ENCODE data around the gene TMEM200B.

DNA sequence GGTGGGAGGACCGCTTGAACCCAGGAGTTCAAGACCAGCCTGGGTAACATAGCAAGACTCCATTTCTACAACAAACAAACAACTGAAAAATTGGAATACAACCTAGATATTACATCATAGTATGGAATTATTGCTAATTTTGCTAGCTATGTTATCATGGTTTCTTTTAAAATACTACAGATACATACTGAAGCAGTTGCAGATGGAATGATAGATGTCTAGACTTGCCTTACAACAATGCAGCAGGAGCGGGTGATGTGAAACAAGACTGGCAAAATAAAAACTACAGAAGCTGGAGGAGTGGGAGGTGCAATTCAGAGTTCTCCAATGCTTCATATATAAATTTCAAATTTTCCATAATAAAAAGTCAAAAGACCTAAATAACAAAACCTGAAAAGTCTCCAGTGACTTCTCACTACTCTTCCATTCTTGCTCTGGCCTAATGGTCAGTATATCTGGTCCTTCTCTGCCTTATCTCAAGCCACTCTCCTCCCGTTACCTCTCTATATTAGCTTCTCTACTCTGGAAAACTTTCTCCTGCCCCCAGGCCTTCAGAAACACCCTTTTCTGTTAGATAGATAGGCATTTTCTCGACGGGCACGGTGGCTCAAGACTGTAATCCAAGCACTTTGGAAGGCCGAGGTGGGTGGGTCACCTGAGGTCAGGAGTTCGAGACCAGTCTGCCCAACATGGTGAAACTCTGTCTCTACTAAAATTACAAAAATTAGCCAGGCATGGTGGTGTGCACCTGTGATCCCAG lies 28.5 kb upstream of the TMEM200B start:
- TF ChIP-seq RFX5 (IDR thresholded peaks at IDR 0.05) (no peak), CHD4 (IDR thresholded peaks at IDR 0.05; ENCODE audit: borderline replicate concordance) (no peak), GATA3 (IDR thresholded peaks at IDR 0.05; ENCODE audit: borderline replicate concordance) (no peak), EP300 (IDR thresholded peaks at IDR 0.05) (no peak), POLR2A (IDR thresholded peaks at IDR 0.05; ENCODE audit: low read length) (no peak), NR3C1 (IDR thresholded peaks at IDR 0.05) (no peak), RCOR1 (IDR thresholded peaks at IDR 0.05; ENCODE audit: low read depth, low read length) (no peak), MYC (IDR thresholded peaks at IDR 0.05; ENCODE audit: borderline replicate concordance, low read length) (no peak)
- TF ChIP-seq, protein P1, sequence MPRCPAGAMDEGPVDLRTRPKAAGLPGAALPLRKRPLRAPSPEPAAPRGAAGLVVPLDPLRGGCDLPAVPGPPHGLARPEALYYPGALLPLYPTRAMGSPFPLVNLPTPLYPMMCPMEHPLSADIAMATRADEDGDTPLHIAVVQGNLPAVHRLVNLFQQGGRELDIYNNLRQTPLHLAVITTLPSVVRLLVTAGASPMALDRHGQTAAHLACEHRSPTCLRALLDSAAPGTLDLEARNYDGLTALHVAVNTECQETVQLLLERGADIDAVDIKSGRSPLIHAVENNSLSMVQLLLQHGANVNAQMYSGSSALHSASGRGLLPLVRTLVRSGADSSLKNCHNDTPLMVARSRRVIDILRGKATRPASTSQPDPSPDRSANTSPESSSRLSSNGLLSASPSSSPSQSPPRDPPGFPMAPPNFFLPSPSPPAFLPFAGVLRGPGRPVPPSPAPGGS (IDR thresholded peaks at IDR 0.05) = no peak
- TF ChIP-seq, protein P2, sequence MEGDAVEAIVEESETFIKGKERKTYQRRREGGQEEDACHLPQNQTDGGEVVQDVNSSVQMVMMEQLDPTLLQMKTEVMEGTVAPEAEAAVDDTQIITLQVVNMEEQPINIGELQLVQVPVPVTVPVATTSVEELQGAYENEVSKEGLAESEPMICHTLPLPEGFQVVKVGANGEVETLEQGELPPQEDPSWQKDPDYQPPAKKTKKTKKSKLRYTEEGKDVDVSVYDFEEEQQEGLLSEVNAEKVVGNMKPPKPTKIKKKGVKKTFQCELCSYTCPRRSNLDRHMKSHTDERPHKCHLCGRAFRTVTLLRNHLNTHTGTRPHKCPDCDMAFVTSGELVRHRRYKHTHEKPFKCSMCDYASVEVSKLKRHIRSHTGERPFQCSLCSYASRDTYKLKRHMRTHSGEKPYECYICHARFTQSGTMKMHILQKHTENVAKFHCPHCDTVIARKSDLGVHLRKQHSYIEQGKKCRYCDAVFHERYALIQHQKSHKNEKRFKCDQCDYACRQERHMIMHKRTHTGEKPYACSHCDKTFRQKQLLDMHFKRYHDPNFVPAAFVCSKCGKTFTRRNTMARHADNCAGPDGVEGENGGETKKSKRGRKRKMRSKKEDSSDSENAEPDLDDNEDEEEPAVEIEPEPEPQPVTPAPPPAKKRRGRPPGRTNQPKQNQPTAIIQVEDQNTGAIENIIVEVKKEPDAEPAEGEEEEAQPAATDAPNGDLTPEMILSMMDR (IDR thresholded peaks at IDR 0.05) = no peak
- TF ChIP-seq, protein P3, sequence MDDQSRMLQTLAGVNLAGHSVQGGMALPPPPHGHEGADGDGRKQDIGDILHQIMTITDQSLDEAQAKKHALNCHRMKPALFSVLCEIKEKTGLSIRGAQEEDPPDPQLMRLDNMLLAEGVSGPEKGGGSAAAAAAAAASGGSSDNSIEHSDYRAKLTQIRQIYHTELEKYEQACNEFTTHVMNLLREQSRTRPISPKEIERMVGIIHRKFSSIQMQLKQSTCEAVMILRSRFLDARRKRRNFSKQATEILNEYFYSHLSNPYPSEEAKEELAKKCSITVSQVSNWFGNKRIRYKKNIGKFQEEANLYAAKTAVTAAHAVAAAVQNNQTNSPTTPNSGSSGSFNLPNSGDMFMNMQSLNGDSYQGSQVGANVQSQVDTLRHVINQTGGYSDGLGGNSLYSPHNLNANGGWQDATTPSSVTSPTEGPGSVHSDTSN (IDR thresholded peaks at IDR 0.05) = no peak

Measured in A549 (cell line).